Kidney (tissue), 14 donors: ENCODE data around the gene RERE. TPM values are rescaled to one million over a fixed set of nuclear protein-coding genes. Genes with fewer than 3 reads are reported as not detected.
"Not testable (repeated sequence)": the region's sequence is repeated elsewhere in the genome, so short reads cannot be mapped to it uniquely, and the experiment has no call there.

Source experiments
- DNase-seq, 5 donors: peaks; one replicate each; pipeline ENCODE4 v3.0.0-alpha.2; 2013 to 2020
- FAIRE-seq: peaks from 2 replicates; lab custom pipeline; 2012; peaks lifted over from hg19 to GRCh38; lab: Jason Lieb, UNC
- H3K27ac ChIP-seq, 2 donors: one replicate each; pipeline ENCODE4 v1.7.0; 2013; ENCODE audit warnings: low read depth in 2 of 2, low read length in 2 of 2, inconsistent platforms in 1 of 2
- H3K27me3 ChIP-seq: one replicate; pipeline ENCODE4 v1.7.1; 2013; ENCODE audit warnings: low read length, inconsistent platforms; ENCODE audit not compliant: control insufficient read depth, insufficient read depth
- H3K36me3 ChIP-seq, 3 donors: one replicate each; pipeline versions ENCODE4 v1.7.0 to v1.7.1; 2013; ENCODE audit warnings: low read length in 3 of 3, control low read depth in 1 of 3, inconsistent platforms in 1 of 3; ENCODE audit not compliant: insufficient read depth in 3 of 3, control insufficient read depth in 2 of 3
- H3K4me1 ChIP-seq, 3 donors: one replicate each; pipeline versions ENCODE4 v1.7.0 to v1.7.1; 2013; ENCODE audit warnings: low read length in 3 of 3, inconsistent platforms in 1 of 3, low read depth in 1 of 3; ENCODE audit not compliant: control insufficient read depth in 2 of 3, insufficient read depth in 2 of 3
- H3K4me3 ChIP-seq, 3 donors: one replicate each; pipeline versions ENCODE4 v1.7.0 to v1.8.1; 2013; ENCODE audit warnings: low read length in 3 of 3, control low read depth in 1 of 3, inconsistent platforms in 1 of 3
- H3K9ac ChIP-seq, 3 donors: one replicate each; pipeline versions ENCODE4 v1.7.0 to v1.7.1; 2013; ENCODE audit warnings: low read length in 3 of 3, control low read depth in 1 of 3, inconsistent platforms in 1 of 3
- H3K9me3 ChIP-seq, 3 donors: one replicate each; pipeline versions ENCODE4 v1.7.0 to v1.7.1; 2013; ENCODE audit warnings: low read length in 3 of 3, control low read depth in 1 of 3, inconsistent platforms in 1 of 3; ENCODE audit not compliant: control insufficient read depth in 2 of 3, insufficient read depth in 1 of 3
- CTCF ChIP-seq: IDR thresholded peaks from 3 replicates; pipeline ENCODE4 v1.5.1; 2012; ENCODE audit warnings: mild to moderate bottlenecking, moderate library complexity, borderline replicate concordance; ENCODE audit not compliant: insufficient read depth; ENCODE audit errors: extremely low read depth
- intact Hi-C: fragments of 100-400 bp; cut with DNase I; formaldehyde crosslinking; loops from one replicate; pipeline ENCODE4 v1.11.1; 2022
- polyA plus RNA-seq: library from polyadenylated mRNA; stranded (reverse); fragments of 350-450 nt; fragmentation: Illumina TruSeq; extraction: RNeasy Lipid Tissue Mini Kit (QIAGEN cat#74804); gene quantifications from one replicate; pipeline ENCODE4 v1.2.3, GENCODE V29; 2014; ENCODE audit warnings: low read depth, low replicate concordance; ENCODE audit not compliant: insufficient read depth
- total RNA-seq: library from RNA; stranded (reverse); fragmentation: NEBNext Ultra II Directional; extraction: Animal tissue kit (Norgen Biotek cat#: 25700); gene quantifications from one replicate; pipeline ENCODE4 v1.2.1, GENCODE V29; 2021
- donor health status: control.
- donor health status: control.
- donor health status: control.
- donor health status: control.
- donor health status: control.
- donor health status: DM: yes; HTN: yes; CAD: no.
- donor health status: Normal renal cell carcinoma (clear cell type).

Gene RERE
- total and polyA plus RNA-seq, 2 donors from 2014 or later, result 37.2 to 176 TPM

GRCh38 chr1:8455700-8456307 lies 361.6 kb downstream of the RERE start:
- no peak for FAIRE-seq
- intact Hi-C loops, result no loop called here
- H3K9ac ChIP-seq, result peak overlapping the region in 1 of 3 donors; percentile 2
- H3K27me3 ChIP-seq, result no peaks in the 10 kb centered on the region
- H3K36me3 ChIP-seq, result no peaks in the 10 kb centered on the region
- H3K27ac ChIP-seq, result peak overlapping the region; percentile 39 to 56
- no peaks in the 10 kb centered on the region for H3K9me3 ChIP-seq
- no peak for DNase-seq
- peaks cover 16 to 25% (median 18%) of the 10 kb centered on the region in 3 donors for H3K4me1 ChIP-seq
- TF ChIP-seq CTCF, result no peak
- no peak overlapping the region for H3K4me3 ChIP-seq

GRCh38 chr1:8450312-8450711 lies 367.1 kb downstream of the RERE start:
- TF ChIP-seq CTCF, result no peak
- intact Hi-C loops, result no loop called here
- no peak overlapping the region for H3K4me3 ChIP-seq
- H3K4me1 ChIP-seq, result peaks cover 3 to 11% (median 5%) of the 10 kb centered on the region in 3 donors
- peak overlapping the region in 1 of 2 donors; percentile 10 for H3K27ac ChIP-seq
- no peaks in the 10 kb centered on the region for H3K36me3 ChIP-seq
- FAIRE-seq, result no peak
- no peak overlapping the region for H3K9ac ChIP-seq
- no peak for DNase-seq
- no peaks in the 10 kb centered on the region for H3K9me3 ChIP-seq
- H3K27me3 ChIP-seq, result no peaks in the 10 kb centered on the region

GRCh38 chr1:8448911-8449661 lies 368.4 kb downstream of the RERE start:
- Histone ChIP-seq H3K27ac (peak overlapping the region; percentile 27 to 51), H3K4me3 (peak overlapping the region in 1 of 3 donors; percentile 8), H3K9me3 (no peaks in the 10 kb centered on the region), H3K36me3 (no peaks in the 10 kb centered on the region), H3K4me1 (peaks cover 3 to 11% (median 5%) of the 10 kb centered on the region in 3 donors), H3K27me3 (no peaks in the 10 kb centered on the region), H3K9ac (peak overlapping the region in 1 of 3 donors; percentile 29)
- no peak for TF ChIP-seq CTCF
- intact Hi-C loops, result no loop called here
- no peak for FAIRE-seq
- DNase-seq, result peak in 3 of 5 donors; percentile 62 to 80 (median 71)

GRCh38 chr1:8448505-8448904 lies 368.9 kb downstream of the RERE start:
- DNase-seq, H3K4me3 ChIP-seq, FAIRE-seq, H3K9me3 ChIP-seq, H3K36me3 ChIP-seq, H3K27me3 ChIP-seq, intact Hi-C loops, H3K9ac ChIP-seq: not testable (repeated sequence)
- Histone ChIP-seq H3K27ac (peak overlapping the region in 1 of 2 donors; percentile 51), H3K4me1 (peaks cover 3 to 11% (median 5%) of the 10 kb centered on the region in 3 donors)
